GDM1 (cell line): ENCODE measurements around the gene C5AR2.
"Not testable (repeated sequence)": the region's sequence is repeated elsewhere in the genome, so short reads cannot be mapped to it uniquely, and the experiment has no call there.

Experiments
- DNase-seq: peaks from one replicate; lab custom pipeline; 2025; lab: John Stamatoyannopoulos, UW

Gene C5AR2

DNA sequence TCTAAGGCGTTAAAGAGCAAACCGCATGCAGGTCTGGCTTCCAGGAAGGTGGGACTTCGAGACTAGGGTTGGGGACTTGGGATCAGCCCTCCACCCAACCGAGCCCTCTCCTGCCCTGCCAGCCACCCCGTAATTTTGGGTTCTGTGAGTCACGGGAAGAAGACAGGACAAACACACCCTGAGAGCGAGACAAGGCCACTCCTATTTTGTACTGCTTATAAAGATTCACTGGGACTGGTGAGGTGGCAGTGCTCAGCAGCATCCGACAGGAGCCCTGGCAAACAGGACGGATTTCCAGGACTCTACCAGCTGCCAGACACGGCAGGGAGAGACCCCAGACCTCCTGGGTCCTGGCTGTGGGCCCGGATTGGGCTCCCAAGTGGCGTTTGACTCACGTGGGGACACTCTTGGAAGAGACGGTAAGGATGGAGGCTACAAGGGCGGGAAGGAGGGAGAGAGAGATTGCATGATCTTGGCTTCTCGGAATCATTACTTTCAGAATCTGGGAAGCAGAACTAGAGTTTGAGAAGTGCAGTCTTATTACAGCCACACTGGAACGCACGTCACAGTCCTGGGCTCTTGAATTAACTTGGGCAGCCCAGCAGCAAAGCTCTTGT, at the start of gene C5AR2:
TSS of gene C5AR2 (plus strand) at position 245 of the 617 bp plus-strand sequence. CDS start 8,625 bp downstream, outside the sequence.
- DNase-seq, result no peak

DNA sequence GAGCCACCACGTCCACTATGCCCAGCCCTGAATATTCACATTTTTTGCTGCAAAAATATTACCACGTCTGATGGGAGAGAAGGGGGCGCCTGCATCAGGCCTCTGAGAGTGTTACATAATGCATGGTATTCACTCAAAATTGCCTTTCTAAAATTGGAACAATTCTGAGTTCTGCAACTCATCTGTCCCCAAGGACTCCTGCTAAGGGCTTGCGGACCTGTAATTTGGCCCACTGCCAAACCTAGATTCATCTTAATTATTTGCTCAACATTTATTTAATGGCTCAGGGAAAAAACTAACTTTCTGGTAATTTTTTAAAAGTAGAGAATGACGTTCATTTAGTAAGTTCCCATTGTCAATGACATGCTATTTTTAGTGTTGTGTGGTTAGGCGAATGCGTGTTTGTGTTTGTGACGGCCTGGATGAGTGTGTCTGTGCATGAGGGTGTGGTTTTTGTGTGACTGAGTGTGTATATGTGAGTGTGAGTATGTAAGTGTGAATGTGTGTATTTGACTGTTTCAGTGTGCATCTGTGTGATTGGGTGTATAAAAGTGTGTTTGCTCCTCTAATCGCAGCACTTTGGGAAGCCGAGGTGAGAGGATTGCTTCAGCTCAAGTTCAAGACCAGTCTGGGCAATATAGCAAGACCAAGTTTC, 48.4 kb upstream of the C5AR2 start:
- no peak for DNase-seq

DNA sequence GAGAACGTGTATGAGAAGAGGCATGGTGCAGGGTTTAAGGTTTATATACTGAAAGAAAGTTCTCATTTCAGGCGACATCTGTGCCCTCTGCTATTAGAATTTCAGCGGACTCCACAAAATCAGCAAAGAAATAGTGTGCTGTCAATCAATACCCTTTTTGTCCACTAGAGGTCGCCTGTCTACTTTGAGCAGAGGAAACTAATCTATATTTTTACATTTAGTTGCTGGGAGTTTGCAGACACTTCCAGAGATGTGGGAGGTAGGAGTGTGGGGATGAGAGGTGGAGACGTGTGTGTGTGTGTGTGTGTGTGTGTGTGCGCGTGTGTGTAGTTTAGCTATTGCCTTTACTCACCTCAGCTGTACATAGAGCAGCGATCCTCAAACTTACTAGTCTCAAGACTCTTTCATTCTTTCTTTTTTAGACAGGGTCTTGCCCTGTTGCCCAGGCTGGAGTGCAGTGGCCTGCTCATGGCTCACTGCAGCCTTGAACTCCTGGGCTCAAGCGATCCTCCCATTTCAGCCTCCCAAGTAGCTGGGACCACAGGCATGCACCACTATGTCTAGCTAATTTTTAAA, 47.6 kb upstream of the C5AR2 start:
- peak; percentile 14 for DNase-seq

DNA sequence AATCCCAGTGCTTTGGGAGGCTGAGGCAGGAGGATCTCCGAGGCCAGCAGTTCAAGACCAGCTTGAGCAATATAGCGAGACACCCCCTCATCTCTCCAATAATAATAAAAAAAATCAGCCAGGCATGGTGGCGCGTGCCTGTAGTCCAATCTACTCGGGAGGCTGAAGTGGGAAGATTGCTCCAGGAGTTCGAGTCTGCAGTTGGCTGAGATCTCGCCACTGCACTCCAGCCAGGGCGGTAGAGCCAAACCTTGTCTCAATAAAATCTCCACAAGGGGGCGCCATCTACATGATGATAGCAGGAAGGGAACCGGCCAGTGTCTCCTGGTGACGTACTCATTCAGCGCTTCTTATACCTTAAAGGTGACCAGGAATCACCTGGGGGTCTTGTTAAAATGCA, 35.9 kb upstream of the C5AR2 start:
- DNase-seq, result peak; percentile 33

DNA sequence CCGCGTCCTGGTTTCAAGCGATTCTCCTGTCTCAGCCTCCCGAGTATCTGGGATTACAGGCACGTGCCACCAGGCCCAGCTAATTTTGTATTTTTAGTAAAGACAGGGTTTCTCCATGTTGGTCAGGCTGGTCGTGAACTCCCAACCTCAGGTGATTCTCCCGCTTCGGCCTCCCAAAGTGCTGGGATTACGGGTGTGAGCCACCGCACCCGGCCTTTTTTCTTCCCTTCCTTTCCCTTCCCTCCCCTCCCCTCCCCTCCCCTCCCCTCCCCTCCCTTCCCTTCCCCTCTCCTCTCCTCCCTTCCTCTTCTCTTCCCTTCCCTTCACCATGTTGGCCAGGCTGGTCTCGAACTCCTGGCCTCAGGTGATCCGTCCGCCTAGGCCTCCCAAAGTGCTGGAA, 31.1 kb upstream of the C5AR2 start:
- not testable (repeated sequence) for DNase-seq

DNA sequence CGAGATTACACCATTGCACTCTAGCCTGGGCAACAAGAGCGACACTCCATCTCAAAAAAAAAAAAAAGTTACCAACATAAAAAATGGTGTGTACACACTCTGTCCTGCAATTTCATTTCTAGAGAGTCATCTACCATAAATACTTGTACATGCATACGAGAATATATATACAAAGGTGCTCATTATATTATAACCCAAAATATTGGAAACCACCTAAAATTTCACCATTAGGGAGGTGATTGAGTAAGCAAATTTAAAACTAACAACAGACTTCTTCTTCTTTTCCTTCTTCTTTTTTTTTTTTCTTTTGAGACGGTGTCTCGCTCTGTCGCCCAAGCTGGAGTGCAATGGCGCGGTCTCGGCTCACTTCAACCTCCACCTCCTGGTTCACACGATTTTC, 29.7 kb upstream of the C5AR2 start:
- DNase-seq, result no peak

DNA sequence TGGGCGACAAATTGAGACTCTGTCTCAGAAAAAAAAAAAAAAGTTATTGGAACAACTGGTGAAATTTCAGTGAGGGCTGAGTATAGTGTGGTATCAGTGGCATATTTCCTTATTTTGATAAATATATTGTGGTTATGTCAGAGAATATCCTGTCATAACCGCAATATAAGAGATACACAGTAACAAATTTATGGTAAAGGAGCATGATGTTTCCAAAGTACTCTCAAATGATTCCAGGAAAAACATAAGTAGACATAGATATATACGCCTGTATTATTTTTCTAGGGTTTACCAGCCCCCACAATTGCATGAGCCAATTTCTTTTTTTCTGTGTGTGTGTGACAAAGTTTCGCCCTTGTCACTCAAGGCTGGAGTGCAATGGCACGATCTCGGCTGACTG, 28.0 kb upstream of the C5AR2 start:
- DNase-seq, result no peak

DNA sequence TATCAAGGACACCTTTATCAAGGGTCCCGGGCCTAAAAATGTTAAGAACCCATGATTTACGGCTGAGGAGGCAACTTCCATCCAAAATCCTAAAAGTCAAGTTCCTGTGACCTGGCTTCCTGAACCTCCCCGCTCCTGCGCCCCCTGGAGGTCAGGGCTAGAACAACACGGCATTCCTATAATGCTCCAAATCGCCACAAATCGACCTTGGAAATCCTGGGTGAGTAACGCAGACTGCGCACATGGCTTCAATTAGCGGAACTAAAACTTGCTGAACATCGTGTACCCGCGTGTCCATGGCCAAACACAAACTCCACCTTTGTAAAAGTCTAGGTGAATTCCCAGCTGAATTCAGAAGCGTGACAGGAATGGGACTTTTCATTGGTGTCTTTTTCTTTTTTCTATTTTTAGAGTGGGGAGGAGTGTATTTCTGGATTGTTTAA, 26.6 kb upstream of the C5AR2 start:
- peak; percentile 13 for DNase-seq

DNA sequence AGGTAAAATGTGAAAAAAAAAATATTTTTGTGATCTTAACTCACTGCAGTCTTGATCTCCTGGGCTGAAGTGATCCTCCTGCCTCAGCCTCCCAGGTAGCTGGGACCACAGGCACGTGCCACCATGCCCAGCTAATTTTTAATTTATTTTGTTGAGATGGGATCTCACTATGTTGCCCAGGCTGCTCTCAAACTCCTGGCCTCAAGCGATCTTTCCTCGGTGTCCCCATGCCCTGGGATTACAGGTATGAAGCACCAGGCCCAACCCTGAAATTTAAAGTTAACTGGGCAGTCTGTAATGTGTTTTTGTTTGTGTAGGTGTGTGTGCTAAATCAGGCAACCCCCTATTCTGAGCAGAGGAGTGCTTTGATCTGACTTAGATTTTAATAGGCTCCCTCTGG, 25.7 kb upstream of the C5AR2 start:
- DNase-seq, result no peak

DNA sequence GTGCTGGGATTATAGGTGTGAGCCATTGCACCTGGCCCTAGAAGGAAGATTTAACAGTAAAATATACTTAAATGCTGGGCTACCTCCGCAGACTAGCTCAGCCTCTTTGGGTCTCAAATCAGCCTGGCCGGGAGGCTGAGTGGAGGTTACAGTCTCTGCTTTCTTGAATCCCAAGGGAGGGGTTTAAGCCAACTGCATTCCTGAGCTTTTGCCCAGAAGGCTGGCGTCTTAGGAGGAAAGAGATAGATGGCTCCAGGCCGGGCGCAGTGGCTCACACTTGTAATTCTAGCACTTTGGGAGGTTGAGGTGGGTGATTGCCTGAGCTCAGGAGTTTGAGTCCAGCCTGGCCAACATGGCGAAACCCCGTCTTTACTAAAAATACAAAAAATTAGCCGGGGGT, 22.9 kb upstream of the C5AR2 start:
- DNase-seq, result no peak

DNA sequence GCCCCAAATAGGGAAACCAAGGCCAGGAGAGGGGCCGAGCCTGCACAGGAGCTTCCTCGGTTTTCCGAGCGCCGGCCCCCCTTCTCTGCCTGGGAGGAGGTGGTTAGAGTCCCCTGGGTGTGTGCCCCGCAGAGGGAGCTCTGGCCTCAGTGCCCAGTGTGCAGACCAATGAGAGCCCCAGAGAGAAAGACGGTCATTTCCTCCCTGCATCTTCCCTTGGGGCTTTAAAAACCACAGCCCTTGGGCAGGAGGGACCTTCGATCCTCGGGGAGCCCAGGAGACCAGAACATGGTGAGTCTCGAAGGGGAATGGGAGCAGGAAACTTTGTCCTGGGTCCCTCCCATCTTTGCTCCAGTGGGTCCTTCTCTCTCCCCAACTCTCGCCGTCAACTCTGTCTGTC, 22.4 kb upstream of the C5AR2 start, which contains the start of gene C5AR1:
TSS of gene C5AR1 (plus strand) at position 254 of the 400 bp plus-strand sequence. CDS start at position 289, 35 bp downstream.
- DNase-seq, result no peak

DNA sequence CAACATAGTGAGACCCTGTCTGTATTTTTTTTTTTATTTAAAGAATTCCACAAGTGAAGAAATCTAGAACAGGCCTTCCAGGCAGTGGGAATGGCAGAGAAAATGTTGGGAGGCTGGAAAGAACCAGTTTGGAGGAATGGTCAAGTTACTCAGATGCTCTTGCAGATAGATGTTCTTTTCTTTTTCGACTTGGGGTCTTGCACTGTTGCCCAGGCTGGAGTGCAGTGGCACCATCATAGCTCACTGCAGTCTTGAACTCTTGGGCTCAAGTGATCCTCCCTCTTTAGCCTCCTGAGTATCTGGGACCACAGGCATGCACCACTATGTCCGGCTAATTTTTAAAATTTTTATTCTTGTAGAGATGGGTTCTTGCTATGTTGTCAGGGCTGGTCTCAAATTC, 21.7 kb upstream of the C5AR2 start:
- DNase-seq, result no peak

DNA sequence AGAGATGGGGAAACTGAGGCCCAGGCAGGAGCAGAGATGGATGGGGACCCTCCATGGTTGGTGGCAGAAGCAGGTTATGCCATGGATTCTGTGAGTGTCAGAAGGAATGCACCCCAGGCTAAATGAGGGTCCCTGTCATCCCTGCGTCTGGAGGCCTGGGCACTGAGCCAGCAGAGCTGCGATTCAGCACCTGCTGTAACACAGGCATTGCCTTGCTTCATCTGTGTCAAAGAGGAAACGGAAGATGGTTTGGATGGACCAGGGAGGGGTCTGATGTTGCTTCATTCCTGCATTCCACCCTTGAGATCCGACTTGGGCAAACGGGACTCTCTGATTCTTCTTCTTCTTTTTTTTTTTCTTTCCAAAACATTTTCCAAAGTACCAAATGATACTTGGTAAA, 21.2 kb upstream of the C5AR2 start:
- DNase-seq, result no peak

DNA sequence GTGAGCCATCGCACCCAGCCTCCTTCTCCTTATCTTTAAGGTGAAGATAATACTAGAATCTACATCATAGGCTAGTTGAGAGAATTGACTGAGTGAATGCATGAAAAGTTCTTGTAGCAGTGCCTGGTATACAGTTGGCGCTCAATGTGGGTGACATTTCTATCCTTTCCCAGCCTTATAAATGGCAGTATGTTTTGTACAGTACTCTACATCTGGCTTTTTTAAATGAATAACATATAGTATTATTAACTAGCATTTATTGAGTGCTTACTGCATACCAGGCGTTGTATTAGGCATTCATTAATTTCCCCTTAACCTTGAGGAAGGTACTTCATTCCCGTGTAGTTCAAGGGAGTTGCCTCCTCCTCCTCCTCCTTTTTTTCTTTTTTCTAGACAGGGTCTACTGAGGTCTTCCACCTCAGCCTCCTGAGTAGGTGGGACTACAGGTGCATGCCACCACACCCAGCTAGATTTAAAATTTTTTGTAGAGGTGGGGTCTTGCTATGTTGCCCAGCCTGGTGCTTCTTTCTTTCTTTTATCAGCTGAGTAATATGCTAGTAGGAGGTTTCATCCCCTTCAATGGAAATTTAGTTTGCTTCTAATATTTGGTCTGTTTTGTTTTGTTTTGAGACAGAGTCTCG, 19.5 kb upstream of the C5AR2 start:
- DNase-seq, result no peak

DNA sequence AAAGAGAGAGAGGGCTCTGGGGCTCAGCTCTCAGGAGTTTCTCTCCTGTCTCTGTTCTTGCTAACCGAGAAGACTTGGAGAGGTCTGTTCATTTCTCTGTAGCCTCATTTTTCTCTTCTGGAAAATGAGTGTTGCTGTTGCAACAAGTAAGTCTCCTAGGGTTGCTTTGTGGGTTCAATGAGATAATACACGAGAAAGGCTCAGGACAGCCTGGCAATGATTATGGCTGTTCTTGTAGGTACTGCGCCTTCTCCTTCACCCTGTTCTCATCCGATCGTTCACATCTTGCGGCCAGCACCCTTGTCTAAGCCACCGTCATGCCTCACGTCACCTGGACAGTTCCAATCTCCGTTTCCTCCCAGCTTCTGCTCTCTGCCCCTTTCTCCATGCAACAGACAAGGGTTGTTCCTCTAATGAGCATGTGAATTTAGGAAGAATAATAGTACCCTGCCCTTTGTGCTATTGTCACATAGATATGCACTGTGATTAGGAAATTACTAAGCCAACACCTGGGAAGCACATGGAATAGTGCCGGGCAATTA, 18.1 kb upstream of the C5AR2 start:
- no peak for DNase-seq

DNA sequence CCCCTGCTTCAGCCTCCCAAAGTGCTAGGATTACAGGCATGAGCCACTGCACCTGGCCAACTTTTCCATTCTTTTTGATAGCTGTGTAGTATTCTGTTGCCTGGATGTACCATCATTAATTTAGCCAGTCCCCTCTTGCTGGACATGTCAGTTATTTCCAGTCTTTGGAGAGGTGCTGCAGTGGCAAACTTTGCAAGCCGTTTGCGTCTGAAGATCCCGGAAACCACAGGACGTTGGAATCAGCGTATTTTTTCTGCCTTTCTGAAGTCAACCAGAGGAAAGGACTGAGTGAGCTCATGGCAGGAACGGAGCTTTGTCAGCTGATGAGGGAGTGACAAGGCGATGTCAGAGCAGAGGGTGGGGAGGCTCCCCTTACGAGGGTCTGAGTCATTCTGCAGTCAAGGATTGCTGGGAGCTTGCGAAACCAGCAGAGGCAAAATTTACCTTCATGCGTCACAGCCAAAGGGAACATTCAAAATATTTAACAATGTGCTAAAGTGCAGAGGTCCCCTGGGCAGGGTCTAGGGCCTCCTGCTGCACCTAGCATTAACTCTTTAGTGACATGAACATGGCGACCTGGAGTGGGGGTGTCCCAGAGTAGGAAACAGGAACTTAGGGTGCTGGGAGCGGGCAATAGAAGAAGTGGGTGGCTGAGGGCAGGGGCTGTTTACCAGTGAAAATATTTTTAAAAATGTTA, 16.7 kb upstream of the C5AR2 start:
- peak; percentile 22 for DNase-seq

DNA sequence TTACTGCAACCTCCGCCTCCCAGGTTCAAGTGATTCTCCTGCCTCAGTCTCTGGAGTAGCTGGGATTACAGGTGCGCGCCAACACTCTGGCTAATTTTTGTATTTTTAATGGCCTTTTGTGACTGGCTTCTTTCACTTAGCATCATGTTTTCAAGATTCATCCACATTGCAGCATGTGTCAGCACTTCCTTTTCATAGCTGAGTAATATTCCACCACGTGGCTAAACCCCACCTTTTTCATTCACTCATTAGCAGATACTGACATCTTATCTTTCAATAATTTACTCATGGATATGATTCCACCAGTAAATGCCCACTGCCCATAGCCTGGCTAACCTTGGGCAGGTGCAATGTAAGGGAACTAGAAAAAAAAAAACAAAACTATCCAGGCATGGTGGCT, 15.5 kb upstream of the C5AR2 start:
- DNase-seq, result no peak

DNA sequence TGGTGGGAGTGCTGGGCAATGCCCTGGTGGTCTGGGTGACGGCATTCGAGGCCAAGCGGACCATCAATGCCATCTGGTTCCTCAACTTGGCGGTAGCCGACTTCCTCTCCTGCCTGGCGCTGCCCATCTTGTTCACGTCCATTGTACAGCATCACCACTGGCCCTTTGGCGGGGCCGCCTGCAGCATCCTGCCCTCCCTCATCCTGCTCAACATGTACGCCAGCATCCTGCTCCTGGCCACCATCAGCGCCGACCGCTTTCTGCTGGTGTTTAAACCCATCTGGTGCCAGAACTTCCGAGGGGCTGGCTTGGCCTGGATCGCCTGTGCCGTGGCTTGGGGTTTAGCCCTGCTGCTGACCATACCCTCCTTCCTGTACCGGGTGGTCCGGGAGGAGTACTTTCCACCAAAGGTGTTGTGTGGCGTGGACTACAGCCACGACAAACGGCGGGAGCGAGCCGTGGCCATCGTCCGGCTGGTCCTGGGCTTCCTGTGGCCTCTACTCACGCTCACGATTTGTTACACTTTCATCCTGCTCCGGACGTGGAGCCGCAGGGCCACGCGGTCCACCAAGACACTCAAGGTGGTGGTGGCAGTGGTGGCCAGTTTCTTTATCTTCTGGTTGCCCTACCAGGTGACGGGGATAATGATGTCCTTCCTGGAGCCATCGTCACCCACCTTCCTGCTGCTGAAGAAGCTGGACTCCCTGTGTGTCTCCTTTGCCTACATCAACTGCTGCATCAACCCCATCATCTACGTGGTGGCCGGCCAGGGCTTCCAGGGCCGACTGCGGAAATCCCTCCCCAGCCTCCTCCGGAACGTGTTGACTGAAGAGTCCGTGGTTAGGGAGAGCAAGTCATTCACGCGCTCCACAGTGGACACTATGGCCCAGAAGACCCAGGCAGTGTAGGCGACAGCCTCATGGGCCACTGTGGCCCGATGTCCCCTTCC, 11.8 kb upstream of the C5AR2 start:
- no peak for DNase-seq

DNA sequence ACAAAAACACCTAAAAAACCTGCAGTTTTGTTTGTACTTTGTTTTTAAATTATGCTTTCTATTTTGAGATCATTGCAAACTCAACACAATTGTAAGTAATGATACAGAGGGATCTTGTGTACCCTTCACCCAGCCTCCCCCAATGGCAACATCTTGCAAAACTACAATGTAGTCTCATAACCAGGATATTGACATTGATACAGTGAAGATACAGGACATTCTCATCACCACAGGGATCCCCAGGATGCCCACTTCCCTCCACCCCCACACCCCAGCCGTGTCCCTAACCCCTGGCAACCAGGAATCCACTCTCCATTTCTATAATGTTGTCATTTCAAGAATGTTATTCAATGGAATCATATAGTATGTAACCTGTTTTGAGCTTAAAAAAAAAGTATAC, 10.3 kb upstream of the C5AR2 start:
- DNase-seq, result no peak

DNA sequence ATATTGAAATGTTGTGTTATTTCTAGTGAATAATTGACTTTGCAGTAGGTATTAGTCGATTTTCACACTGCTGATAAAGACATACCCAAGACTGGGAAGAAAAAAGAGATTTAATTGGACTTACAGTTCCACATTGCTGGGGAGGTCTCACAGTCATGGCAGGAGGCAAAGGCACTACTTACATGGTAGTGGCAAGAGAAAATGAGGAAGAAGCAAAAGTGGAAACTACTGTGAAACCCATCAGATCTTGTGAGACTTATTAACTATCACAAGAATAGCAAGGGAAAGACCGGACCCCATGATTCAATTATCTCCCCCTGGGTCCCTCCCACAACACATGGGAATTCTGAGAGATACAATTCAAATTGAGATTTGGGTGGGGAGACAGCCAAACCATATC, 9.9 kb upstream of the C5AR2 start:
- no peak for DNase-seq

DNA sequence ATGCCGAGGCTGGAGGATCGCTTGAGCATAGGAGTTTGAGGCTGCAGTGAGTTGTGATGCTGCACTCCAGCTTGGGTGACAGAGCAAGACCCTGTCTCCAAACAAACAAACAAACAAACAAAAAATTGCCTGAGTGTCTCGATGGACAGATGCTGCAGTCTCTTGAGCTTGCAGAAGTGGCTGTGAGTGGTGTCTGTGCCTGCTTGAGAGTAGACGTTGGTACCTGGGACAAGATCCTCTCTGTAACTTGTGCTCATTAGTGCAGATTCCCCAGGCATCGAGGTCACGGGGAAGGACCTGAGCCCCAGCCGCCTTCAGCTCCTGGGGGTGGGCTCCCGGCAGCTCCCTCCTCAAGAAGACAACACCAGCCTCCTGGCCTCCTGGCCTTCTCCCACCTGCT, 8.6 kb upstream of the C5AR2 start:
- no peak for DNase-seq
